ENCODE data around the gene ABCF2. TPM values are rescaled to one million over a fixed set of nuclear protein-coding genes. Genes with fewer than 3 reads are reported as not detected.

The ABCF2 gene
- polyA plus RNA-seq, 1 donor (not counting 4 experiments of a cell fraction or from before 2014, with no cell fraction given), result 33.3 TPM

- Histone ChIP-seq H3K36me3 (ENCODE audit: control insufficient read depth in 2 of 2, extremely low read depth in 1 of 2, insufficient read depth in 2 of 2, low read length in 2 of 2) (no peaks in the 10 kb centered on the region), H3K9ac (ENCODE audit: control insufficient read depth, extremely low read depth, insufficient read depth, low read length) (no peak overlapping the region), H4K20me1 (ENCODE audit: control insufficient read depth, extremely low read depth, insufficient read depth, low read length) (no peaks in the 10 kb centered on the region), H3K4me3 (ENCODE audit: control insufficient read depth in 2 of 3, extremely low read depth in 1 of 3, insufficient read depth in 2 of 3, low read depth in 1 of 3, low read length in 3 of 3) (no peak overlapping the region), H3K27me3 (ENCODE audit: control insufficient read depth, extremely low read depth, insufficient read depth, low read length) (peaks cover 43% of the 10 kb centered on the region), H2AFZ (ENCODE audit: control insufficient read depth, low read length) (no peak overlapping the region), H3K4me1 (ENCODE audit: control insufficient read depth, extremely low read depth, insufficient read depth, low read length) (peaks cover 6% of the 10 kb centered on the region), H3K9me3 (ENCODE audit: control insufficient read depth, low read depth, low read length) (no peaks in the 10 kb centered on the region), H3K4me2 (ENCODE audit: control insufficient read depth, extremely low read depth, insufficient read depth, low read depth, low read length) (no peak overlapping the region), H3K9me1 (ENCODE audit: control insufficient read depth, extremely low read depth, insufficient read depth, low read length) (no peaks in the 10 kb centered on the region), H3K79me2 (ENCODE audit: control insufficient read depth, insufficient read depth, low read length) (no peaks in the 10 kb centered on the region), H3K27ac (ENCODE audit: control insufficient read depth, insufficient read depth, low read length) (no peak overlapping the region)
- TF ChIP-seq CTCF (optimal IDR thresholded peaks at IDR 0.05 in 1 of 3, IDR thresholded peaks at IDR 0.05 in 1 of 3, conservative IDR thresholded peaks at IDR 0.05 in 1 of 3; ENCODE audit: extremely low read depth in 1 of 3, insufficient read depth in 2 of 3, low read length in 3 of 3), result no peak
- TF ChIP-seq EZH2 (IDR thresholded peaks at IDR 0.05; ENCODE audit: low read length), result no peak
- no peak for FAIRE-seq
- no peak for DNase-seq (ENCODE audit: low read depth, low spot score)
- dilution Hi-C loops (cut with MboI; ENCODE audit: extremely low pct_ligation_motif_present, low sequenced_read_pairs), result no loop called here
Measured at GRCh38 chr7:151255390-151255789, 28.4 kb upstream of the ABCF2 start.

DNA sequence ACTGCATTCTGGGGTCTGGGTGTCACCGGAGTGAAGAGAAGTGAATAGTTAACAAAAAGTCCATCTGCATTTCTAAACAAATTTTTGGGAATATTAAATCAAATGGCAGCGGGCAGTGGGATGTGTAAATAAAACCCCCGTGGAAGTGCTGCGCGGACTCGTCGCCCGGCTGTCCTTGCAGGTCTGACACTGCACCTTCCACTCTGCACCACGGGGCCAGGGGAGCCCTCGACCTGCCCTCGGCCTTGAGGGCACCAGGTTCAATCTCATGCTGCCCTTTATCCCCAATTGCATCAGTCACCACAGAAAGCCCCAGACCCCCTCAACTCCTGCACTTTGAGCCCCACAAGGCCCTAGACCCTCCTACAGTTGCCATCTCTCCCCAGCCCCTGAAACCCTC lies 27.8 kb upstream of the ABCF2 start:
- Histone ChIP-seq H3K9ac (ENCODE audit: control insufficient read depth, extremely low read depth, insufficient read depth, low read length) (no peak overlapping the region), H3K79me2 (ENCODE audit: control insufficient read depth, insufficient read depth, low read length) (no peaks in the 10 kb centered on the region), H3K4me1 (ENCODE audit: control insufficient read depth, extremely low read depth, insufficient read depth, low read length) (peaks cover 6% of the 10 kb centered on the region), H3K4me3 (ENCODE audit: control insufficient read depth in 2 of 3, extremely low read depth in 1 of 3, insufficient read depth in 2 of 3, low read depth in 1 of 3, low read length in 3 of 3) (no peak overlapping the region), H4K20me1 (ENCODE audit: control insufficient read depth, extremely low read depth, insufficient read depth, low read length) (no peaks in the 10 kb centered on the region), H3K9me1 (ENCODE audit: control insufficient read depth, extremely low read depth, insufficient read depth, low read length) (no peaks in the 10 kb centered on the region), H3K27me3 (ENCODE audit: control insufficient read depth, extremely low read depth, insufficient read depth, low read length) (peaks cover 39% of the 10 kb centered on the region), H2AFZ (ENCODE audit: control insufficient read depth, low read length) (no peak overlapping the region), H3K27ac (ENCODE audit: control insufficient read depth, insufficient read depth, low read length) (no peak overlapping the region), H3K9me3 (ENCODE audit: control insufficient read depth, low read depth, low read length) (no peaks in the 10 kb centered on the region), H3K36me3 (ENCODE audit: control insufficient read depth in 2 of 2, extremely low read depth in 1 of 2, insufficient read depth in 2 of 2, low read length in 2 of 2) (no peaks in the 10 kb centered on the region), H3K4me2 (ENCODE audit: control insufficient read depth, extremely low read depth, insufficient read depth, low read depth, low read length) (no peak overlapping the region)
- TF ChIP-seq CTCF (optimal IDR thresholded peaks at IDR 0.05 in 1 of 3, IDR thresholded peaks at IDR 0.05 in 1 of 3, conservative IDR thresholded peaks at IDR 0.05 in 1 of 3; ENCODE audit: extremely low read depth in 1 of 3, insufficient read depth in 2 of 3, low read length in 3 of 3), result no peak
- no peak for TF ChIP-seq EZH2 (IDR thresholded peaks at IDR 0.05; ENCODE audit: low read length)
- FAIRE-seq, result no peak
- no peak for DNase-seq (ENCODE audit: low read depth, low spot score)
- dilution Hi-C loops (cut with MboI; ENCODE audit: extremely low pct_ligation_motif_present, low sequenced_read_pairs), result no loop called here

Data from keratinocyte (primary cell).